ENCODE measurements around the gene MFN2. TPM values are rescaled to one million over a fixed set of nuclear protein-coding genes. Genes with fewer than 3 reads are reported as not detected.
"Not testable (repeated sequence)": the region's sequence is repeated elsewhere in the genome, so short reads cannot be mapped to it uniquely, and the experiment has no call there.

Gene MFN2
- total RNA-seq, 1 donor from 2014 or later, result 663 TPM

GRCh38 chr1:11938722-11939526, 41.3 kb upstream of the MFN2 start:
- H3K4me3 ChIP-seq, result peak overlapping the region; percentile 80
- intact Hi-C loops (cut with micrococcal nuclease), result no loop called here

GRCh38 chr1:11939794-11940193, 40.5 kb upstream of the MFN2 start:
- H3K9me3 ChIP-seq (replicated peaks); H3K27me3 ChIP-seq (ENCODE audit: low read depth); H3K4me3 ChIP-seq; intact Hi-C loops (cut with micrococcal nuclease); DNase-seq; H3K36me3 ChIP-seq: not testable (repeated sequence)
- H3K27ac ChIP-seq (replicated peaks), result peak overlapping the region; percentile 92
- peaks cover 89% of the 10 kb centered on the region for H3K4me1 ChIP-seq

More at GRCh38 chr1:11938722-11939526, 41.3 kb upstream of the MFN2 start:
- H3K36me3 ChIP-seq, result peaks cover 8% of the 10 kb centered on the region
- no peak for TF ChIP-seq CTCF (IDR thresholded peaks at IDR 0.05; ENCODE audit: borderline replicate concordance)
- no peaks in the 10 kb centered on the region for H3K27me3 ChIP-seq (ENCODE audit: low read depth)
- H3K9me3 ChIP-seq (replicated peaks), result no peaks in the 10 kb centered on the region
- DNase-seq, result peak; percentile 86
- H3K4me1 ChIP-seq, result peaks cover 89% of the 10 kb centered on the region
- peak overlapping the region; percentile 92 for H3K27ac ChIP-seq (replicated peaks)

- H3K36me3 ChIP-seq, result peaks cover 10% of the 10 kb centered on the region
- H3K27me3 ChIP-seq (ENCODE audit: low read depth), result no peaks in the 10 kb centered on the region
- peak; percentile 32 for DNase-seq
- H3K4me1 ChIP-seq, result peaks cover 83% of the 10 kb centered on the region
- intact Hi-C loops (cut with micrococcal nuclease), result no loop called here
- H3K9me3 ChIP-seq (replicated peaks), result no peaks in the 10 kb centered on the region
- no peak for TF ChIP-seq CTCF (IDR thresholded peaks at IDR 0.05; ENCODE audit: borderline replicate concordance)
- no peak overlapping the region for H3K4me3 ChIP-seq
- H3K27ac ChIP-seq (replicated peaks), result peak overlapping the region; percentile 92
Observed at GRCh38 chr1:11940260-11940921, 39.9 kb upstream of the MFN2 start.

- H3K27ac ChIP-seq (replicated peaks), result no peak overlapping the region
- H3K36me3 ChIP-seq, result peaks cover 16% of the 10 kb centered on the region
- H3K9me3 ChIP-seq (replicated peaks), result no peaks in the 10 kb centered on the region
- no peak for TF ChIP-seq CTCF (IDR thresholded peaks at IDR 0.05; ENCODE audit: borderline replicate concordance)
- H3K27me3 ChIP-seq (ENCODE audit: low read depth), result no peaks in the 10 kb centered on the region
- H3K4me1 ChIP-seq, result peaks cover 64% of the 10 kb centered on the region
- DNase-seq, result no peak
- intact Hi-C loops (cut with micrococcal nuclease), result no loop called here
- no peak overlapping the region for H3K4me3 ChIP-seq
Observed at GRCh38 chr1:11942280-11942679, 38.0 kb upstream of the MFN2 start.

- Histone ChIP-seq H3K27ac (replicated peaks) (no peak overlapping the region), H3K36me3 (peaks cover 27% of the 10 kb centered on the region), H3K4me3 (no peak overlapping the region), H3K4me1 (peaks cover 51% of the 10 kb centered on the region), H3K9me3 (replicated peaks) (no peaks in the 10 kb centered on the region), H3K27me3 (ENCODE audit: low read depth) (no peaks in the 10 kb centered on the region)
- TF ChIP-seq CTCF (IDR thresholded peaks at IDR 0.05; ENCODE audit: borderline replicate concordance), result no peak
- no peak for DNase-seq
- intact Hi-C loops (cut with micrococcal nuclease), result no loop called here
Observed at GRCh38 chr1:11943619-11944018, 36.6 kb upstream of the MFN2 start.
